Caki2 (cell line): ENCODE results near the gene NPNT. TPM values are rescaled to one million over a fixed set of nuclear protein-coding genes. Genes with fewer than 3 reads are reported as not detected.

Experiments
- DNase-seq: peaks from one replicate; pipeline ENCODE4 v3.0.0-alpha.2; 2015; ENCODE audit warnings: low read depth
- in situ Hi-C: cut with HindIII; loops from 2 replicates; pipeline ENCODE4 v1.10.0; 2016; ENCODE audit warnings: low sequenced_read_pairs, low pct_unique_long_range_greater_than_20kb, mixed read lengths
- total RNA-seq: library from RNA; depleted of rRNA; stranded (reverse); fragments of >200 nt; shearing (Covaris generic); gene quantifications from 2 replicates; pipeline ENCODE4 v1.2.3, GENCODE V29; 2014; ENCODE audit warnings: low replicate concordance

Gene NPNT
- total RNA-seq, 1 experiment from 2014 or later: 4.4 TPM

DNA sequence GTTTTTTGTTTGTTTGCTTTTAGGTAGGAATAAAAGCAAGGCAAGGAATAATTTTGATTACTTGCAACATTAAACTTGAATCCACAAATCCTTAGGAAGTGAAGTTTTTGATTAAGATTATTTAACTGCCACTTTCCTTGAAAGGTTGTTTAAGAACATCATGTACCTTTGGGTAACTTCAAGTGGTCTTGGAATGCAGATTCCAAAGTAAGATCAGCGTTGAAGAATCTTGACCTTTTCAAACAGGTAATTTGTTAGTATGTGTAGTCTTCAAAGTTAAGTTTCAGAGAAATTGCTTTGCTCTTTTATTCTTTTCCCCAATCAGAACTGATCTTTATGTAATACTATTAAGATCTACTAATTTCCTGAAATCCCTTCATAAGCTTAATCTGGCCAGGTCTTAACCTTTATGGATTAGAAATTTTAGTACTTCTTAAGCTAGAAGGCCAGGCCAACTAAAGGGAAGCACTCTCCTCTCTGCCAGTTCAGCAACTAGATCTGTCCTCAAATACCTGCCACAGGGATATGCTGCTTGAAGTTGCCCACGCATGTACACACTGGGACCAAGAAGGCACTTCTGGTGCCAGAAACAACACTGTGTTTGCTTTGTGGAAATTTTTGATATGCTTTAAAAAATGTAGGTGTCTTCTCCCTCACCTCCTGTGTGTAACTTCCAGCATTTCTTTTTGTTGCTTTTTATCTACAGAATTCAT lies 7.4 kb downstream of the NPNT start:
- no peak for DNase-seq
- in situ Hi-C loops: no loop called here

DNA sequence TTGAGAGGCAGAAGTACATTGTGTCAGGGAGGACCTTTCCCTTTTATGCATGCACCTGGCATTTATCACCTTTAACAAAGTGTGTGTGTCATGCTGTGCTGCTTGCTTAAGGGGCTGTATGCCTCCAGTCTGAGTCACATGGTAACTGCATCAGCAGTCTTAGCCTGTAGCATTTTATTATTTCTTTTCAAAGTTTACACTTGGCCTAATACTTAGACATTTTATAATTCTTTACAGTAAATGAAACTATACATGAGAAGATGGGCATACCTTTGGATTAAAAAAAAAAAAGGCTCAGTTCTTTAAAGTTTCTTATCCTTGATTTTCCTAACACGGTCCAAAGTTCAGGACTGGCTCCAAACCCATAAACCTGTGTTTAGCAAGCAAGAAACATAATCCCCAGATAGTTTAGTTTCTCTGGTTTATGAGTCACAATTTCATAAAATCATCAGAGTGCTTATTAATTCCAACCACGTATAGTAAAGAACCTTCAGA lies 14.6 kb downstream of the NPNT start:
- DNase-seq: no peak

DNA sequence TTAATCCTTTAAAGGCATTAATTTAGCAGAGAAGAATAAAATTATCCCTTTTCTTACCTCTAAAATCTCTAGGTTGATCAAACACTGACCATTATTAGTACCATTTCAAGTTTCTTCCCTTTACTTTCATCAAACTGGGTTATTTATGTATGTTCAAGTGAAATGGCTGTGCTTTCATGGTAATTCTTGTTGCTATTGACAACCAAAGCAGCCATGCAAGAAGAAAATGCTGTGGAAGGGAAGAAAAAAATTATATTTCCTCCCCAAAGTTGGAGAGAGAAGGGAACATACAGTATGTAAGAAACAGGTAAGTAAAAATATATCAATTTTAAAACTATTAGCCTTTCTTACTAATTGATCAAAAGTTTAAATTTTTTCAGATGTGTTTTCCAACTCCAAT lies 16.2 kb downstream of the NPNT start:
- in situ Hi-C loops: no loop called here
- DNase-seq: no peak

More for the DNA sequence above, 14.6 kb downstream of the NPNT start:
- in situ Hi-C loops: no loop called here

DNA sequence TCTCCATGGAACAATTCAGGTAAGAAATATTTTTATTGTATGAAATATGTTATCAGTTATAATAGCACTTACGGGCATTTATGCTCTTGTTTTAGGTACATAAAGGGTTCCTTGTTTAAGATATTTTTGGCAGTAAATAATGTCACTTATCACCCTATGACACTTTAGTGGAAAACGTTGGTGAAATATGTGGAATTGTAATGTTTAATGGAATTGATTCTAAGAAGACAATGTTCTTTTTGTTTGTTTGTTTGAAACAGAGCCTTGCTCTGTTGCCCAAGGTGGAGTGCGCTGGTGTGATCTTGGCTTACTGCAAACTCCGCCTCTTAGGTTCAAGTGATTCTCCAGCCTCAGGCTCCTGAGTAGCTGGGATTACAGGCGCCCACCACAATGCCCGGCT lies 17.4 kb downstream of the NPNT start:
- DNase-seq: no peak
- in situ Hi-C loops: no loop called here

DNA sequence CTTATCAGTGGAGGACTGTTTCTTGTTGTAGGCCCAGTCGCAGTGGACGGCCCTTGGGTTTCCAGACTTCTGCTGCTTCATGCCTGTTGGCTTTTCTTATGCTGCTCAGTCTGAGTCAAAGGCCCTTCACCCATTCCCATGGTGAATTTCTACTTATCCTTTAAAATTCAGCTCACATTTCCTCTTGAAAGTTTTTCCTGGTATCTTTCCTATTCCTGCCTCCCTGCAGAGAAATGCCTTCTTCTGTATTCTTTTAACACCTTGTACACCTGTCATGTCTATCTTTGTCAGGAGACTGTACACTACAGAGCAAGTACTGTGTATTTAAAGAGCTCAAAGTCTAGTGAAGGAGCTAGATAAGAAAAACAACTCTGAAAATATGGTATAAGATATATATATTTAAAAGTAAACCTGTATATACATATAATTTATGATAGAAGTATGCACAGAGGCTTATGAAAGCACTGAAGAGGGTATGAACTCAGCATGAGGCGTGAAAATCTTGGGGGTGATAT lies 22.0 kb downstream of the NPNT start:
- DNase-seq: no peak
- in situ Hi-C loops: no loop called here

DNA sequence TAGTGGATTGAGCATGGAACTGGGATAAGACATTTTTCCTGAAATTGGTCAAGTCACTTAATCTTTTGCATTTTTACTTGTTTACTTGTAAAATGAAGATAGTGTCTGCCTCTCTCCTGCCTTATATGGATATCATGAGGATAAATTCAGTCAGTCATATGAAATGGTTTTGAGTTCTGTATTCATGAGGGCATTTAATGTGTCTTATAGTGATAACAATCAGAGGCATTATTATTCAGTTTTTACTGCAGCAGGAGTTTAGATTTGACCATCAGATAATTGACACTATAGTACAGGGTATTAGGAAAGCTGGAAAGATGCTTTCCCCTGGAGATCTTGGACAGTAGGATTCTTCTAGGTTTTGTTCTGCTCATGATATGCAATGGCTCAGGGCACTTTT lies 26.0 kb downstream of the NPNT start:
- no peak for DNase-seq
- in situ Hi-C loops: no loop called here

GRCh38 chr4:105923497-105924238 lies 28.4 kb downstream of the NPNT start:
- in situ Hi-C loops: no loop called here
- no peak for DNase-seq

DNA sequence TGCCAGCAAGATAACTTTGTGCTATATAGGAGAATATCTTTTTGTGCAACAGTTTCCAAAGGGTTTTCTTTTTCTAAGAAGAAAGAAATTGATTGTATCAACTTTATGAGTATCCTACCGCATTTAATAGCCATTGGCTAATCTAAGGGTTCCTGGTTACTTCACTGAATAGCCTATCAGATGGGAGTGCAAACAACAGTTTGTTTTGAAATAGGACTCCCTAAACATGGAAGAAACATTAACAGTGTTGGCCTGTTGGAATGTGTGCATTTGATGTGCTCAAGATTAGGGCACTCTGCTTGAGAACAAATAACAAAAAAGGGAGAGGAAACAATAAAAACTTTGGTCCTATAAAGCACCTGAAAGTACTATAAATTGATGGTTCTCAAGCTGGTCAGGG lies 29.1 kb downstream of the NPNT start:
- in situ Hi-C loops: no loop called here
- DNase-seq: no peak

GRCh38 chr4:105930698-105931097 lies 35.4 kb downstream of the NPNT start:
- in situ Hi-C loops: no loop called here
- DNase-seq: no peak

DNA sequence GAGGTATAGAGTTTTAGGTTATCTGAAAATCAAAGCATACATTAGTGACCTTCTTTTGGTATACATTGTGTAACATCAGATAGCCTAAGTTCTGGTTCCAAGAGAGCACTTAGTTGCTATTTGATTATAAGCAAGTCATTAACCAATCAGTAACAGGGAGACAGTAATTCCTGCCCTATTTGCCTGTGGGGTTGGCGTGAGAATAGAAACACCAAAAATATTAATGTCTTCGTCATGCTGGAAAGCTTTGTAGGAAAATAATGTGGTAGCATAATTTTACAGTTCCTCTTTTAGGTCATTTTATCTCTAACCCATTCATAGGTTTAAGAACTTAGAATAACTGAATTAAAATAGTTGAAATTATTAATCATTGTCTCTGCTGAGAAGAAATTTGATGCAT lies 37.8 kb downstream of the NPNT start:
- no peak for DNase-seq
- in situ Hi-C loops: no loop called here

DNA sequence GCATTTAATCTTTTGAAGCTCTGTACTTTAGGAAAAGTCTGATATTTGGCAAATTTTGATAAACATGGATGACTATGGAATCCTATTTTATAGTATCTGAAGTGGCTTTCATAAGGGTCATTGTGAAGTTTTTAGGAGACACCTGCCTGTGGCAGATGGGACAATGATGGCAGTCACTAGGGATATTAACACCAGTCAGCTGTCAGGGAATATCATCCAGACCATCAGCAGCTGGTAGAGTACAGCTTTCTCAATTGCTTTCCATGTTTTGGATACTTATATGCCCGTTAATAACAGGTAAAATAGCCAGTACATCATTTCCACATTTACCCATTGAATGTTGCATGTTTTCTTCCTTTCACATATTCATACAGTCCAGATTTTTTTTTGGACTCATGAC lies 39.1 kb downstream of the NPNT start:
- DNase-seq: no peak
- in situ Hi-C loops: no loop called here

- DNase-seq: no peak
- in situ Hi-C loops: no loop called here
Measured at GRCh38 chr4:105936901-105937300, 41.6 kb downstream of the NPNT start.

GRCh38 chr4:105937759-105938158 lies 42.5 kb downstream of the NPNT start:
- in situ Hi-C loops: no loop called here
- DNase-seq: no peak

DNA sequence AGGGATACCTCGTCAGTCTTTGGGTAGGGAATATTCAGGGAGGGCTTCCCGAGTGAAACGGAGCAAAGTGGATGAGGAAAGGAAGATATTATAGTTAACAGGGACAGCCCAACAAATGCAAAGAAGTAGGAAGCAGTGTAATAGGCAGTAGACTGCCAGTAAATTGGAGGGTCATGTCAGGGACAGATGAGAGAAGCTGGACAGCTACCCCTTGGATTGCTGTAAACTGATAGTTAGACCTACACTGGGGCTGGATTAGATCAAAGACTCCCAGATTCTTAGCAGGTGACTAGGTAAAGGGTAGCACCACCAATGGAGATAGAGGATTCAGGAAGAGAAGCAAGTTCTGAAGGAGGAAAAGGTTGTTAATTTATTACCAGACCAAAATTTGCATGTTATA lies 48.0 kb downstream of the NPNT start:
- in situ Hi-C loops: no loop called here
- no peak for DNase-seq

DNA sequence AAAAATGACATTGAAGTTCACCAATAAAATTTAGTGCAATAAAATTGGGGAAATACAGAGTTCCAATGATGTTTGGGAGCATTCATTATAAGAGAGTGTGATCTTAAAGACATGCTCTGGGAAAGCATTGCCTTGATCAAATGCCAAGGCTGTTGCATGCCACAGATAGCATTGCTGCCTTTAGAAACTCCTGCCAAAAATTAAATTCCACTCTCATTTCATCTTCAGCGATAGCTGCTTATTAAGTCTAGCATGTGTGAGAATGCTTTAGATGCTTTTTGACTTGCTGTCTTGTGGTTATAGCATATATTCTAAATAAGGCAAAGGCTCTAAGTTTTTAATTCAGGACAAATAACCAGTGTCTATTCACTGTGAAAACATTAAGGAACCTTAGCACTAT lies 49.3 kb downstream of the NPNT start:
- no peak for DNase-seq
- in situ Hi-C loops: no loop called here

GRCh38 chr4:105946771-105947170 lies 51.5 kb downstream of the NPNT start:
- in situ Hi-C loops: no loop called here
- no peak for DNase-seq

DNA sequence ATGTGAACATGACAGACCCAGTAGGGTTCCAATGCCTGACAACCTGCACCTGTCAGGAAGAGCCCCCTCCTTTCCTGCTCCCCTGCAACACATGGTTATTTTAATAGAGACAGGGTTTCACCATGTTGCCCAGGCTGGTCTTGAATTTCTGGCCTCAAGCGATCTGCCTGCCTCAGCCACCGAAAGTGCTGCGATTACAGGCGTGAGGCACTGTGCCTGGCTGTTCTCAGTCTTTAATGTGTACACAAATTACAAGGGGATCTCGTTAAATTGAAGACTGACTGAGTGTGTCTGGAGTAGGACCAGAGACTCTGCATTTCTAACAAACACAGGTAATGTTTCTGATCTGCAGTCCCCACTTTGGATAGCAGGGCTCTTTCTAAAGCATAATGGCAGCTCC lies 55.4 kb downstream of the NPNT start:
- no peak for DNase-seq
- in situ Hi-C loops: no loop called here

GRCh38 chr4:105951198-105951597 lies 55.9 kb downstream of the NPNT start:
- DNase-seq: no peak
- in situ Hi-C loops: no loop called here

- in situ Hi-C loops: no loop called here
Measured at GRCh38 chr4:105952591-105952990, 57.3 kb downstream of the NPNT start.

DNA sequence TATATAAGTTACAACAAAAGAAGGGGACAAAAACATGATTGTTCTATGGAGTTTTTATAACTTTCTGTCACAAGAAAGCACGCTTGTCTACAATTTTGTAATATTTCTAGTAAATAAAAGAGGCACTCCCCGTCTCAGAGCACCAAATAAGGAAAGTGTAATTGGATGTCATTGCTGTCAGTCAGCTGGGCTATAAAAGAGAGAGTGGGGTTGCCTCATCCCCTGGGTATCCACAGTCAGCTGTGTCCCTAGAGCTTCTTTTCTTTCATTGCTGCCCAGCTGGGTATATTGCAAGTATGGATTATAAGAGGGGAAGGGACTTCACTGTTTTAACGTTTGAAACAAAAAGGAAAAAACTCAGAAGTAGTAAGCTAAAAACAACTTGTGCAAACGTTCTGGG lies 61.3 kb downstream of the NPNT start:
- DNase-seq: no peak
- in situ Hi-C loops: no loop called here

More at GRCh38 chr4:105952591-105952990, 57.3 kb downstream of the NPNT start:
- no peak for DNase-seq
